Measurements from ENCODE around the gene FARP2. TPM values are rescaled to one million over a fixed set of nuclear protein-coding genes. Genes with fewer than 3 reads are reported as not detected.

Gene FARP2
- total and polyA plus RNA-seq, 2 of the 13 experiments (the other 11 are each of a cell fraction or from before 2014, with no cell fraction given): 28.0 to 45.4 TPM

GRCh38 chr2:241532733-241533601, 176.9 kb downstream of the FARP2 start (continued):
- TF ChIP-seq, protein P1, sequence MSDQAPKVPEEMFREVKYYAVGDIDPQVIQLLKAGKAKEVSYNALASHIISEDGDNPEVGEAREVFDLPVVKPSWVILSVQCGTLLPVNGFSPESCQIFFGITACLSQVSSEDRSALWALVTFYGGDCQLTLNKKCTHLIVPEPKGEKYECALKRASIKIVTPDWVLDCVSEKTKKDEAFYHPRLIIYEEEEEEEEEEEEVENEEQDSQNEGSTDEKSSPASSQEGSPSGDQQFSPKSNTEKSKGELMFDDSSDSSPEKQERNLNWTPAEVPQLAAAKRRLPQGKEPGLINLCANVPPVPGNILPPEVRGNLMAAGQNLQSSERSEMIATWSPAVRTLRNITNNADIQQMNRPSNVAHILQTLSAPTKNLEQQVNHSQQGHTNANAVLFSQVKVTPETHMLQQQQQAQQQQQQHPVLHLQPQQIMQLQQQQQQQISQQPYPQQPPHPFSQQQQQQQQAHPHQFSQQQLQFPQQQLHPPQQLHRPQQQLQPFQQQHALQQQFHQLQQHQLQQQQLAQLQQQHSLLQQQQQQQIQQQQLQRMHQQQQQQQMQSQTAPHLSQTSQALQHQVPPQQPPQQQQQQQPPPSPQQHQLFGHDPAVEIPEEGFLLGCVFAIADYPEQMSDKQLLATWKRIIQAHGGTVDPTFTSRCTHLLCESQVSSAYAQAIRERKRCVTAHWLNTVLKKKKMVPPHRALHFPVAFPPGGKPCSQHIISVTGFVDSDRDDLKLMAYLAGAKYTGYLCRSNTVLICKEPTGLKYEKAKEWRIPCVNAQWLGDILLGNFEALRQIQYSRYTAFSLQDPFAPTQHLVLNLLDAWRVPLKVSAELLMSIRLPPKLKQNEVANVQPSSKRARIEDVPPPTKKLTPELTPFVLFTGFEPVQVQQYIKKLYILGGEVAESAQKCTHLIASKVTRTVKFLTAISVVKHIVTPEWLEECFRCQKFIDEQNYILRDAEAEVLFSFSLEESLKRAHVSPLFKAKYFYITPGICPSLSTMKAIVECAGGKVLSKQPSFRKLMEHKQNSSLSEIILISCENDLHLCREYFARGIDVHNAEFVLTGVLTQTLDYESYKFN (CRISPR knock-in tag; conservative IDR thresholded peaks at IDR 0.05): peak; percentile 43; the same call in 1 of the 2 replicates
- TF ChIP-seq SNAI1 (CRISPR knock-in tag; IDR thresholded peaks at IDR 0.05; ENCODE audit: borderline replicate concordance): no peak
- peak; percentile 72; the same call in 1 of the 2 replicates for TF ChIP-seq NRL (CRISPR knock-in tag; IDR thresholded peaks at IDR 0.05; ENCODE audit: borderline replicate concordance)
- TF ChIP-seq NBN (conservative IDR thresholded peaks at IDR 0.05): no peak
- peak; percentile 30; the same call in 1 of the 2 replicates for TF ChIP-seq ZNF574 (CRISPR knock-in tag; IDR thresholded peaks at IDR 0.05)
- peak; percentile 81; the same call in 1 of the 2 replicates for TF ChIP-seq ZNF788 (CRISPR knock-in tag; IDR thresholded peaks at IDR 0.05; ENCODE audit: borderline replicate concordance)
- peak; percentile 41; the same call in 1 of the 2 replicates for TF ChIP-seq KDM2A (CRISPR knock-in tag; IDR thresholded peaks at IDR 0.05; ENCODE audit: borderline replicate concordance, low read depth)
- 0 out of 2 replicates have a peak, but pooled peaks have one; percentile 15 for TF ChIP-seq POGZ (CRISPR knock-in tag; IDR thresholded peaks at IDR 0.05)
- TF ChIP-seq GABPB1 (CRISPR knock-in tag; IDR thresholded peaks at IDR 0.05): 0 out of 2 replicates have a peak, but pooled peaks have one; percentile 18
- 0 out of 2 replicates have a peak, but pooled peaks have one; percentile 40 for TF ChIP-seq ZNF678 (CRISPR knock-in tag; IDR thresholded peaks at IDR 0.05)
- no peak for TF ChIP-seq AHDC1 (CRISPR knock-in tag; IDR thresholded peaks at IDR 0.05; ENCODE audit: borderline replicate concordance)
- no peak for TF ChIP-seq CBX2 (IDR thresholded peaks at IDR 0.05; ENCODE audit: low read depth, low read length)
- no peak for TF ChIP-seq CBX2 (CRISPR knock-in tag; IDR thresholded peaks at IDR 0.05; ENCODE audit: low read depth)
- TF ChIP-seq ZNF572 (CRISPR knock-in tag; IDR thresholded peaks at IDR 0.05): peak; percentile 17; the same call in 1 of the 2 replicates
- 0 out of 2 replicates have a peak, but pooled peaks have one; percentile 40 for TF ChIP-seq RXRB (CRISPR knock-in tag; IDR thresholded peaks at IDR 0.05; ENCODE audit: borderline replicate concordance)

All from HepG2 (cell line).